H1 (cell line): Measurements from ENCODE around the gene CST8. TPM values are rescaled to one million over a fixed set of nuclear protein-coding genes. Genes with fewer than 3 reads are reported as not detected.

Experiments
- ATF3 ChIP-seq: IDR thresholded peaks from 2 replicates; pipeline ENCODE4 v1.6.1; 2011; ENCODE audit warnings: low read depth, mild to moderate bottlenecking, low read length; ENCODE audit not compliant: insufficient read depth
- JUN ChIP-seq: IDR thresholded peaks from 2 replicates; pipeline ENCODE4 v1.6.1; 2011; ENCODE audit warnings: low read depth, mild to moderate bottlenecking, improper control_type of control experiment, low read length
- MAFK ChIP-seq: IDR thresholded peaks from 2 replicates; pipeline ENCODE4 v1.6.1; 2012; ENCODE audit warnings: low read depth, mild to moderate bottlenecking, improper control_type of control experiment, low read length
- MAX ChIP-seq: IDR thresholded peaks from 2 replicates; pipeline ENCODE4 v1.6.1; 2012; ENCODE audit warnings: inconsistent platforms
- SIRT6 ChIP-seq: IDR thresholded peaks from one replicate; pipeline ENCODE4 v1.7.1; 2012; ENCODE audit warnings: low read length, inconsistent platforms
- SP1 ChIP-seq: IDR thresholded peaks from 2 replicates; pipeline ENCODE4 v1.6.1; 2011; ENCODE audit warnings: low read depth, low read length
- polyA plus RNA-seq, 7 experiments: library from polyadenylated mRNA; depleted of rRNA in 3 of 7; stranded (reverse) in 5 of 7; unstranded in 2 of 7; fragments of >200 nt in 5 of 7; fragments of 200-250 nt in 2 of 7; gene quantifications; 1 replicate in 5 of 7; 2 replicates in 1 of 7; 4 replicates in 1 of 7; pipeline versions ENCODE4 v1.2.1 to v1.2.3, GENCODE V29; 2011 to 2013; ENCODE audit warnings: missing spikeins in 2 of 7, mixed read lengths in 2 of 7
- total RNA-seq: library from RNA; stranded (reverse); fragmentation: NEBNext Ultra II Directional; extraction: Animal tissue kit (Norgen Biotek cat#: 25700); gene quantifications from 2 replicates; pipeline ENCODE4 v1.2.1, GENCODE V29; 2021

CST8 gene
- total and polyA plus RNA-seq, 2 of the 8 experiments (the other 6 are each of a cell fraction or from before 2014, with no cell fraction given): not detected

- TF ChIP-seq MAFK (no peak), SIRT6 (no peak), SP1 (no peak), MAX (no peak), JUN (no peak), ATF3 (no peak)
Observed at GRCh38 chr20:23501926-23502325, 11.0 kb downstream of the CST8 start (continued).
